ENCODE data around the gene NKX6-1. TPM values are rescaled to one million over a fixed set of nuclear protein-coding genes. Genes with fewer than 3 reads are reported as not detected.

Gene NKX6-1
- total RNA-seq, 6 donors from 2014 or later = 0.11 to 0.69 (median 0.17) TPM; not detected in 3

- Histone ChIP-seq H3K4me3 (no peak overlapping the region), H3K9me3 (no peaks in the 10 kb centered on the region), H3K4me1 (no peaks in the 10 kb centered on the region), H3K27ac (no peak overlapping the region), H3K27me3 (no peaks in the 10 kb centered on the region), H3K36me3 (no peaks in the 10 kb centered on the region)
- TF ChIP-seq POLR2A (IDR thresholded peaks at IDR 0.05) = no peak
- TF ChIP-seq EP300 (IDR thresholded peaks at IDR 0.05) = no peak
- no peak for TF ChIP-seq CTCF (IDR thresholded peaks at IDR 0.05)
- no peak for TF ChIP-seq POLR2AphosphoS5 (IDR thresholded peaks at IDR 0.05)
- ATAC-seq (ENCODE audit: low FRiP score in 2 of 2) (no peak), DNase-seq (no peak)
- WGBS, 2 donors = 29 to 30% methylated on average over 3 of the region's 3 CpGs
Observed at GRCh38 chr4:84451546-84451945, 47.5 kb downstream of the NKX6-1 start.

GRCh38 chr4:84443523-84443922 is 55.6 kb downstream of the NKX6-1 start:
- ATAC-seq (ENCODE audit: low FRiP score in 2 of 2) = no peak

GRCh38 chr4:84442778-84443177 is 56.3 kb downstream of the NKX6-1 start:
- Histone ChIP-seq H3K36me3 (no peaks in the 10 kb centered on the region), H3K4me3 (no peak overlapping the region), H3K4me1 (no peaks in the 10 kb centered on the region), H3K27ac (no peak overlapping the region), H3K9me3 (no peaks in the 10 kb centered on the region), H3K27me3 (no peaks in the 10 kb centered on the region)
- TF ChIP-seq POLR2A (IDR thresholded peaks at IDR 0.05) (no peak), CTCF (IDR thresholded peaks at IDR 0.05) (no peak), EP300 (IDR thresholded peaks at IDR 0.05) (no peak), POLR2AphosphoS5 (IDR thresholded peaks at IDR 0.05) (no peak)
- ATAC-seq (ENCODE audit: low FRiP score in 2 of 2) = no peak
- DNase-seq = no peak
- WGBS, 2 donors = 77% methylated on average over 2 of the region's 2 CpGs

More at GRCh38 chr4:84443523-84443922, 55.6 kb downstream of the NKX6-1 start:
- H3K27me3 ChIP-seq = no peaks in the 10 kb centered on the region
- H3K36me3 ChIP-seq = no peaks in the 10 kb centered on the region
- H3K27ac ChIP-seq = no peak overlapping the region
- DNase-seq = no peak
- H3K9me3 ChIP-seq = no peaks in the 10 kb centered on the region
- no peaks in the 10 kb centered on the region for H3K4me1 ChIP-seq
- H3K4me3 ChIP-seq = no peak overlapping the region
- no peak for TF ChIP-seq EP300 (IDR thresholded peaks at IDR 0.05)
- no peak for TF ChIP-seq CTCF (IDR thresholded peaks at IDR 0.05)
- TF ChIP-seq POLR2A (IDR thresholded peaks at IDR 0.05) = no peak
- TF ChIP-seq POLR2AphosphoS5 (IDR thresholded peaks at IDR 0.05) = no peak
- WGBS, 2 donors = 67 to 72% methylated on average over 5 of the region's 5 CpGs

Small RNAs within 50 kb of the gene (small RNA-seq; reads per million reads assigned to genes)
- gene RPL3P13 = 0 reads per million in 4 donors

Other genes starting within 250 kb of the NKX6-1 start
- gene CDS1, start 83.8 kb upstream of the NKX6-1 start, total RNA-seq = 10 to 100 TPM in 5 of 6 donors, 1 to 10 TPM in 1; 6.5 to 39.8 (median 19.2) TPM